ENCODE results near the gene SMU1. TPM values are rescaled to one million over a fixed set of nuclear protein-coding genes. Genes with fewer than 3 reads are reported as not detected.

Gene SMU1
- 34.3 TPM for total RNA-seq

DNA sequence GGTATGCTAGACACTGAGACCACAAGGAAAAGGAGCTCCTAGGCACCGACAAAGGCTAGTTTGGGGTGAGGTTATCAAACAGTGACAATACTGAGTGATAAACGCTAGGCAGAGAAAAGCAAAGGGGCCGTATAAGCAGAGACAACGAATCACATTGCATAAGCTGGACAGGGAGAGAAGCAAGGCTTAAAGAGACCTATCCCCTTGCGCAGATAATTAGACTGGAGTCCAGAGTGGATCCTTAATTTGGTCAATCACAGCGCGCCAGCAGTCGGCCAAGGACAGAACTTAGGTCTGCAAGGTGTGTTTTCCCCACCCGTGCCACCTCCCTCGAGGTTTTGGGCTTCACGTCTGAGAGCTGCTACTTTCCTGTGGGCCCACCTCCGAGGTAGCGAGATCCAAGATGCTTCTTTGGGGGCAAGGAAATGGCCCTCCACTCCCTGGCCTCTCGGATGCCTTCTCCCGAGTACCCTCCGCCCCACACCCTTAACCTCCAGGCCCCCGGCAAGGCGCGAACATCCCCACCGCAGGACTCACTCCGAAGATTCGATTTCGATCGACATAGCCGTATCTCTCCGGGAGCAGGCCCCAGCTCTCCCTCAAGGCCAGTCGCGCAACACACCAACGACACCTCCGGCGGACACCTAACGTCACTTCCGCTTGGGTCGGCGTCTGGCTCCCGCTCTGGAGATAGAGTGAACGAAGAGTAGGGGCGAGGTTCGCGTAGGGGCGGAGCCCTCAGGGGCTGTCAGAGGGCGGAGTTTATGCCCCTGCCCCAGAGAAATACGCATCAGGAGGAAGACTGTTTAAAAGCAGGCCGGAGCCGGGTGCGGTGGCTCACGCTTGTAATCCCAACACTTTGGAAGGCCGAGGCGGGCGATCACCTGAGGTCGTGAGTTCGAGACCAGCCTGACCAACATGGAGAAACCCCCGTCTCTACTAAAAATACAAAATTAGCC, at the start of gene SMU1:
Gene SMU1, minus strand, starts transcription at position 629 of the 959 bp plus-strand sequence. Its CDS starts 66 bp downstream, at position 563.

DNA sequence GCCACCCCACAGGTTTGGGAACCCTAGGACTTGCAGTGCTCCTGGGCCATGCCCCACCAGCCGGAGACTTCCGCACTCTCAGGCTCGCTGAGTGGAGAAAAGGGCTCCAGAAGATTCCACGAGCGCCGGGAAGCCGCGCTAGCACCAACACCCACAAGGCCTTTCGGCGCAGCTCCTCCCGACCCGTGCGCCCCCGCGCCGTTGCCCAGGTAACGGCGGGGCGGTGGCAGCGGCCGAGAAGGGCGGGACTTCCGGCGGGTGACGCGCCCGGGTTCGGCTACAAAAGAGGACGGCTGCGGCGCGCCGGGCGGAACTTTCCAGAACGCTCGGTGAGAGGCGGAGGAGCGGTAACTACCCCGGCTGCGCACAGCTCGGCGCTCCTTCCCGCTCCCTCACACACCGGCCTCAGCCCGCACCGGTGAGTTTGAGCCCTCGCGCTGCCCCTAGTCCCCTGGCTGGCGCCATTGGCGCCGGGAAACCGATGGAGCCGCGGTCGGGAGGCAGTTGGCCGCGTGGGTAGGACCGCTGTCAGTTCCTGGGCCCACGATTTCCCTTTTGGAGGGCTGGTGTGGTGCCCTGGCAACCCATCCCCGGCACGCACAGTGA, 51.4 kb downstream of the SMU1 start, which contains the start of gene DNAJA1:
Gene DNAJA1, plus strand, starts transcription at position 308 of the 606 bp plus-strand sequence. CDS start 1,212 bp downstream, outside the sequence.

Other genes starting within 250 kb of the SMU1 start
- 31.9 TPM for gene APTX, start 75.0 kb downstream of the SMU1 start, total RNA-seq
- 152 TPM for gene DNAJA1, start 51.4 kb downstream of the SMU1 start, total RNA-seq
- gene B4GALT1, start 90.7 kb upstream of the SMU1 start, total RNA-seq, result 29.8 TPM
- not detected for gene SPINK4, start 163.5 kb upstream of the SMU1 start, total RNA-seq
- 104 TPM for gene BAG1, start 188.0 kb upstream of the SMU1 start, total RNA-seq
- gene CHMP5, start 188.4 kb upstream of the SMU1 start, total RNA-seq, result 75.2 TPM
- 41.0 TPM for gene NFX1, start 213.8 kb upstream of the SMU1 start, total RNA-seq

Measured in camera-type eye (tissue), 1 donor.